ENCODE results near the gene INPP5D. TPM values are rescaled to one million over a fixed set of nuclear protein-coding genes. Genes with fewer than 3 reads are reported as not detected.
"Not testable (repeated sequence)": the region's sequence is repeated elsewhere in the genome, so short reads cannot be mapped to it uniquely, and the experiment has no call there.

INPP5D gene
- total RNA-seq, 1 donor from 2014 or later: 1.6 TPM

- DNase-seq (ENCODE audit: low spot score in 2 of 2): no peak
- FAIRE-seq: no peak
Measured at GRCh38 chr2:233163486-233164103, 103.5 kb downstream of the INPP5D start.

GRCh38 chr2:233164128-233164635 is 104.0 kb downstream of the INPP5D start:
- FAIRE-seq (no peak), DNase-seq (ENCODE audit: low spot score in 2 of 2) (no peak)

- no peak for DNase-seq (ENCODE audit: low spot score in 2 of 2)
- no peak for FAIRE-seq
Measured at GRCh38 chr2:233164967-233165366, 104.8 kb downstream of the INPP5D start.

- no peak for FAIRE-seq
- no peak for DNase-seq (ENCODE audit: low spot score in 2 of 2)
Measured at GRCh38 chr2:233165543-233165894, 105.4 kb downstream of the INPP5D start.

- DNase-seq (ENCODE audit: low spot score in 2 of 2) (no peak), FAIRE-seq (no peak)
Measured at GRCh38 chr2:233165895-233166661, 105.9 kb downstream of the INPP5D start.

- no peak for FAIRE-seq
- DNase-seq (ENCODE audit: low spot score in 2 of 2): no peak
Measured at GRCh38 chr2:233168445-233168844, 108.3 kb downstream of the INPP5D start.

GRCh38 chr2:233168919-233169318 is 108.8 kb downstream of the INPP5D start:
- DNase-seq (ENCODE audit: low spot score in 2 of 2) (no peak), FAIRE-seq (no peak)

- FAIRE-seq: no peak
- DNase-seq (ENCODE audit: low spot score in 2 of 2): no peak
Measured at GRCh38 chr2:233171344-233171743, 111.2 kb downstream of the INPP5D start.

- no peak for FAIRE-seq
- DNase-seq (ENCODE audit: low spot score in 2 of 2): no peak
Measured at GRCh38 chr2:233173115-233173514, 113.0 kb downstream of the INPP5D start.

- DNase-seq (ENCODE audit: low spot score in 2 of 2) (no peak), FAIRE-seq (no peak)
Measured at GRCh38 chr2:233174137-233174536, 114.0 kb downstream of the INPP5D start.

- no peak for DNase-seq (ENCODE audit: low spot score in 2 of 2)
- FAIRE-seq: no peak
Measured at GRCh38 chr2:233178994-233179847, 119.1 kb downstream of the INPP5D start.

GRCh38 chr2:233179848-233180366 is 119.8 kb downstream of the INPP5D start:
- no peak for DNase-seq (ENCODE audit: low spot score in 2 of 2)

GRCh38 chr2:233183869-233184418 is 123.8 kb downstream of the INPP5D start:
- no peak for DNase-seq (ENCODE audit: low spot score in 2 of 2)
- FAIRE-seq: no peak

More at GRCh38 chr2:233179848-233180366, 119.8 kb downstream of the INPP5D start:
- FAIRE-seq: no peak

GRCh38 chr2:233184669-233185068 is 124.5 kb downstream of the INPP5D start:
- FAIRE-seq (no peak), DNase-seq (ENCODE audit: low spot score in 2 of 2) (no peak)

- FAIRE-seq: no peak
Measured at GRCh38 chr2:233185330-233185729, 125.2 kb downstream of the INPP5D start.

GRCh38 chr2:233185963-233186362 is 125.8 kb downstream of the INPP5D start:
- FAIRE-seq (no peak), DNase-seq (ENCODE audit: low spot score in 2 of 2) (no peak)

More at GRCh38 chr2:233185330-233185729, 125.2 kb downstream of the INPP5D start:
- DNase-seq (ENCODE audit: low spot score in 2 of 2): no peak

GRCh38 chr2:233186851-233187250 is 126.7 kb downstream of the INPP5D start:
- DNase-seq (ENCODE audit: low spot score in 2 of 2) (no peak), FAIRE-seq (no peak)

GRCh38 chr2:233189025-233189424 is 128.9 kb downstream of the INPP5D start:
- no peak for FAIRE-seq

GRCh38 chr2:233191016-233191415 is 130.9 kb downstream of the INPP5D start:
- FAIRE-seq: not testable (repeated sequence)

More at GRCh38 chr2:233189025-233189424, 128.9 kb downstream of the INPP5D start:
- DNase-seq (ENCODE audit: low spot score in 2 of 2): no peak

GRCh38 chr2:233193738-233194137 is 133.6 kb downstream of the INPP5D start:
- DNase-seq (ENCODE audit: low spot score in 2 of 2): no peak
- no peak for FAIRE-seq

More at GRCh38 chr2:233191016-233191415, 130.9 kb downstream of the INPP5D start:
- DNase-seq (ENCODE audit: low spot score in 2 of 2): not testable (repeated sequence)
